Urothelium cell line (cell line): ENCODE data around the gene RSAD2.
"Not testable (repeated sequence)": the region's sequence is repeated elsewhere in the genome, so short reads cannot be mapped to it uniquely, and the experiment has no call there.

Experiments
- DNase-seq: peaks from one replicate; pipeline ENCODE4 v3.0.0; 2011; ENCODE audit warnings: low spot score, mixed read lengths
- FAIRE-seq: peaks from 2 replicates; lab custom pipeline; 2011; peaks lifted over from hg19 to GRCh38; lab: Jason Lieb, UNC

The RSAD2 gene

GRCh38 chr2:6923319-6923718, 45.7 kb downstream of the RSAD2 start:
- FAIRE-seq, result no peak
- DNase-seq, result no peak

GRCh38 chr2:6924101-6924923, 46.7 kb downstream of the RSAD2 start:
- DNase-seq (no peak), FAIRE-seq (no peak)

GRCh38 chr2:6924924-6925409, 47.4 kb downstream of the RSAD2 start:
- no peak for DNase-seq
- no peak for FAIRE-seq

- FAIRE-seq, result no peak
- DNase-seq, result no peak
Observed at GRCh38 chr2:6926071-6926732, 48.6 kb downstream of the RSAD2 start.

GRCh38 chr2:6927186-6927585, 49.6 kb downstream of the RSAD2 start:
- FAIRE-seq, result no peak
- DNase-seq, result no peak

GRCh38 chr2:6927753-6928152, 50.2 kb downstream of the RSAD2 start:
- FAIRE-seq, result no peak

GRCh38 chr2:6928452-6928851, 50.9 kb downstream of the RSAD2 start:
- DNase-seq (no peak), FAIRE-seq (no peak)

More at GRCh38 chr2:6927753-6928152, 50.2 kb downstream of the RSAD2 start:
- DNase-seq, result no peak

- FAIRE-seq (no peak), DNase-seq (no peak)
Observed at GRCh38 chr2:6929196-6929819, 51.7 kb downstream of the RSAD2 start.

GRCh38 chr2:6930923-6931647, 53.5 kb downstream of the RSAD2 start:
- no peak for DNase-seq
- no peak for FAIRE-seq

- FAIRE-seq, result no peak
- DNase-seq, result no peak
Observed at GRCh38 chr2:6931753-6932152, 54.2 kb downstream of the RSAD2 start.

- FAIRE-seq (no peak), DNase-seq (no peak)
Observed at GRCh38 chr2:6932206-6932605, 54.6 kb downstream of the RSAD2 start.

GRCh38 chr2:6932828-6933227, 55.3 kb downstream of the RSAD2 start:
- FAIRE-seq (no peak), DNase-seq (no peak)

GRCh38 chr2:6933911-6934310, 56.3 kb downstream of the RSAD2 start:
- FAIRE-seq (no peak), DNase-seq (no peak)

- DNase-seq, result no peak
- no peak for FAIRE-seq
Observed at GRCh38 chr2:6934345-6934744, 56.8 kb downstream of the RSAD2 start.

- no peak for DNase-seq
- no peak for FAIRE-seq
Observed at GRCh38 chr2:6934758-6935651, 57.4 kb downstream of the RSAD2 start.

GRCh38 chr2:6935652-6936020, 58.1 kb downstream of the RSAD2 start:
- not testable (repeated sequence) for FAIRE-seq

GRCh38 chr2:6937157-6937556, 59.6 kb downstream of the RSAD2 start:
- no peak for DNase-seq
- FAIRE-seq, result no peak

More at GRCh38 chr2:6935652-6936020, 58.1 kb downstream of the RSAD2 start:
- DNase-seq, result not testable (repeated sequence)

- FAIRE-seq, result no peak
- DNase-seq, result no peak
Observed at GRCh38 chr2:6937582-6937981, 60.0 kb downstream of the RSAD2 start.

- DNase-seq (no peak), FAIRE-seq (no peak)
Observed at GRCh38 chr2:6939071-6939470, 61.5 kb downstream of the RSAD2 start.

GRCh38 chr2:6940820-6941219, 63.2 kb downstream of the RSAD2 start:
- no peak for FAIRE-seq

More at GRCh38 chr2:6940820-6941219, 63.2 kb downstream of the RSAD2 start:
- DNase-seq, result no peak
